Measurements from ENCODE around the gene CHADL. TPM values are rescaled to one million over a fixed set of nuclear protein-coding genes. Genes with fewer than 3 reads are reported as not detected.

Gene CHADL
- total RNA-seq, 1 donor from 2014 or later: 1.2 TPM

DNA sequence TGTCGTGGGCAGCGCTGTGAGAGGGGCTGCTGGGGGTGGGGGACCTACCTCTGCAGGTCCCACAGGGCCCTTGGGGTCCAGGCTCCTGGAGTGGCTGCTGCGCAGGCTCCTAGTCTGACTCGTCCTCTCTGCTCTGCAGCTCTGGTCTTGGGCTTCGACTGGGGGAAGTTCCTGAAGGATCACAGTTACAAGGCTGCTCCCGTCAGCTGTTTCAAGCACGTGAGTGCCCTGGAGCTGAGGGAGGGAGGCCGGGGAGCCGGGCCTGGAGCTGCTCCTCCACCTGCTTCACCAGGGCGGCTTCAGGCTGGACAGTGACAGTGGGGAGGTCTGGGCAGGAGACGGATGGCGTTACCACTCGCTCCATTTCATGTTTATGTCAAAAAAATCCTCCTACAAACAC is 23.7 kb downstream of the CHADL start:
- no peak for TF ChIP-seq CTCF (IDR thresholded peaks at IDR 0.05; ENCODE audit: unreplicated experiment)
- Mint-ChIP-seq H3K36me3 (ENCODE audit: low read depth, unreplicated experiment) (peaks cover 38% of the 10 kb centered on the region), H3K4me3 (ENCODE audit: unreplicated experiment) (peak overlapping the region; percentile 42), H3K27ac (ENCODE audit: unreplicated experiment) (peak overlapping the region; percentile 97), H3K9me3 (ENCODE audit: unreplicated experiment) (no peaks in the 10 kb centered on the region), H3K4me1 (ENCODE audit: unreplicated experiment) (peaks cover 30% of the 10 kb centered on the region), H3K27me3 (ENCODE audit: unreplicated experiment) (peaks cover 6% of the 10 kb centered on the region)
- DNase-seq (ENCODE audit: low spot score): no peak

DNA sequence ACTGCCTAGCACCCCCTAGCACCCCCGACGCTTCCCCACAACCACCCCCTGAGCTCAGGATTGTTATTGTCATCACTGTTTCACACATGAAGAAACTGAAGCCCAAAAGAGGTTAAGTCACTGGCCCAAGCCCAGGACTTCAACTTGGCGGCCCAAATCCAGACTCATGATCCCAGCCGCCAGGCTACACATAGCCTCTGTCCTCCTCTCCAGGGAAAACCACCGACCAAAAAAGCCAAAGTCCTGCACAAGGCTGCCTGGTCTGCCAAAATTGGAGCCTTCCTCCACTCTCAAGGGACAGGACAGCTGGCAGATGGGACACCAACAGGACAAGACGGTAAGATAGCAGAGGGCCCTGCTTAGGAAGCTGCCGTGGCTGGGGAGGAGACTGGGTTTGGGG is 24.8 kb downstream of the CHADL start:
- TF ChIP-seq CTCF (IDR thresholded peaks at IDR 0.05; ENCODE audit: unreplicated experiment): no peak
- Mint-ChIP-seq H3K27me3 (ENCODE audit: unreplicated experiment) (peaks cover 4% of the 10 kb centered on the region), H3K27ac (ENCODE audit: unreplicated experiment) (no peak overlapping the region), H3K9me3 (ENCODE audit: unreplicated experiment) (no peaks in the 10 kb centered on the region), H3K36me3 (ENCODE audit: low read depth, unreplicated experiment) (peaks cover 33% of the 10 kb centered on the region), H3K4me1 (ENCODE audit: unreplicated experiment) (peaks cover 28% of the 10 kb centered on the region), H3K4me3 (ENCODE audit: unreplicated experiment) (peak overlapping the region; percentile 42)
- no peak for DNase-seq (ENCODE audit: low spot score)

GRCh38 chr22:41215409-41215808 is 25.3 kb downstream of the CHADL start:
- H3K27me3 Mint-ChIP-seq (ENCODE audit: unreplicated experiment): peaks cover 4% of the 10 kb centered on the region
- no peak for TF ChIP-seq CTCF (IDR thresholded peaks at IDR 0.05; ENCODE audit: unreplicated experiment)
- H3K4me1 Mint-ChIP-seq (ENCODE audit: unreplicated experiment): peaks cover 28% of the 10 kb centered on the region
- no peak overlapping the region for H3K27ac Mint-ChIP-seq (ENCODE audit: unreplicated experiment)
- no peak for DNase-seq (ENCODE audit: low spot score)
- H3K36me3 Mint-ChIP-seq (ENCODE audit: low read depth, unreplicated experiment): peaks cover 37% of the 10 kb centered on the region
- H3K9me3 Mint-ChIP-seq (ENCODE audit: unreplicated experiment): no peaks in the 10 kb centered on the region
- H3K4me3 Mint-ChIP-seq (ENCODE audit: unreplicated experiment): peak overlapping the region; percentile 42

DNA sequence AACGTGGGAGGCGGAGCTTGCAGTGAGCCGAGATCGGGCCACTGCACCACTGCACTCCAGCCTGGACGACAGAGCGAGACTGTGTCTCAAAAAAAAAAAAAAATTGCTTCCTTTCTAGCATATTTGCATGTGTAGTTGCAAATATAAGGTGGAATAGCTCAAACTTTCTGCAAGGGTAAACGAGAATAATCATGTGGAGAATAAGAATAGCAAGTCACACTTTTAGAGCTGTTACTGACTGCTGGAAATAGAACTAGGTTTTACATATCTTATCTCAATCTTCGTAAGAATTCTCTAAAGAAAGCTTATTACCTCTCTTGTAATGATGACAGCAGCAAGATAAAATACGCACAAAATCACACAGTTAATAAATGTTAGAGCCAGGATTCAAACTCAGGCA is 34.0 kb downstream of the CHADL start:
- no peak for TF ChIP-seq CTCF (IDR thresholded peaks at IDR 0.05; ENCODE audit: unreplicated experiment)
- Mint-ChIP-seq H3K4me1 (ENCODE audit: unreplicated experiment) (peaks cover 11% of the 10 kb centered on the region), H3K27ac (ENCODE audit: unreplicated experiment) (no peak overlapping the region), H3K36me3 (ENCODE audit: low read depth, unreplicated experiment) (peaks cover 12% of the 10 kb centered on the region), H3K27me3 (ENCODE audit: unreplicated experiment) (peaks cover 11% of the 10 kb centered on the region), H3K9me3 (ENCODE audit: unreplicated experiment) (no peaks in the 10 kb centered on the region), H3K4me3 (ENCODE audit: unreplicated experiment) (no peak overlapping the region)
- no peak for DNase-seq (ENCODE audit: low spot score)

GRCh38 chr22:41204992-41205900 is 35.5 kb downstream of the CHADL start, which contains the start of gene L3MBTL2:
Gene L3MBTL2, plus strand, starts transcription at chr22:41205312. Its CDS starts 51 bp downstream, at chr22:41205363.
- Mint-ChIP-seq H3K27me3 (ENCODE audit: unreplicated experiment) (peaks cover 12% of the 10 kb centered on the region), H3K4me1 (ENCODE audit: unreplicated experiment) (peaks cover 11% of the 10 kb centered on the region), H3K27ac (ENCODE audit: unreplicated experiment) (peak within 1 kb of the TSS; percentile 97), H3K9me3 (ENCODE audit: unreplicated experiment) (no peaks in the 10 kb centered on the region), H3K36me3 (ENCODE audit: low read depth, unreplicated experiment) (peaks cover 8% of the 10 kb centered on the region), H3K4me3 (ENCODE audit: unreplicated experiment) (peak within 1 kb of the TSS; percentile 99)
- DNase-seq (ENCODE audit: low spot score): peak; percentile 99
- no peak for TF ChIP-seq CTCF (IDR thresholded peaks at IDR 0.05; ENCODE audit: unreplicated experiment)
